ENCODE measurements around the gene ZNF735. TPM values are rescaled to one million over a fixed set of nuclear protein-coding genes. Genes with fewer than 3 reads are reported as not detected.
"Not testable (repeated sequence)": the region's sequence is repeated elsewhere in the genome, so short reads cannot be mapped to it uniquely, and the experiment has no call there.

Gene ZNF735
- not detected in 2 replicates for total RNA-seq

DNA sequence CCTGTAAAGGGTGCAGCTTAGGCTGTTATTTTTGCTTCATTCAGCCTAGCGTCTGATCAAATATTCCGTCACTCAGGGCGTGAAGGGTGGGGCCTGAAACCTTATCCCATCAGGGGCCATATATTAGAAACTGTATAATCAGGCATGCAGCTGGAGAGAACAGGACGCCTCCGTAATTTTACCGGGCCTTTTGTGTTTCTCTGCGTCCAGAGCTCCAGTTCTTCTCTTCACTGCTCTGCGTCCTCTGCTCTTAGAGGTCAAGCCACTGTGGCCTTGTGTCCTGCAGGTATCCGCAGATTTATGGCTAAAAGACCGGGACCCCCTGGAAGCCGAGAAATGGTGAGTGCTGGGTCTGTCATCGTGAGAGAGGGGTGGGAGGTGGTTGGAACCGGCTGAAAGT, at the start of gene ZNF735:
ZNF735 (plus strand) TSS at position 301 of the 400 bp plus-strand sequence; CDS start at position 301, 0 bp downstream.
- Mint-ChIP-seq H3K27ac (no peak within 1 kb of the TSS), H3K27me3 (no peaks in the 10 kb centered on the region), H3K36me3 (ENCODE audit: low read depth) (no peaks in the 10 kb centered on the region), H3K9me3 (peaks cover 17% of the 10 kb centered on the region), H3K4me3 (no peak within 1 kb of the TSS), H3K4me1 (no peaks in the 10 kb centered on the region)
- intact Hi-C loops (cut with micrococcal nuclease), result no loop called here
- DNase-seq, result no peak

- intact Hi-C loops (cut with micrococcal nuclease); H3K9me3 Mint-ChIP-seq; DNase-seq; H3K4me1 Mint-ChIP-seq; H3K27ac Mint-ChIP-seq; H3K27me3 Mint-ChIP-seq; H3K36me3 Mint-ChIP-seq (ENCODE audit: low read depth); H3K4me3 Mint-ChIP-seq: not testable (repeated sequence)
These were observed 36.0 kb upstream of the ZNF735 start for GRCh38 chr7:64170974-64171373.

DNA sequence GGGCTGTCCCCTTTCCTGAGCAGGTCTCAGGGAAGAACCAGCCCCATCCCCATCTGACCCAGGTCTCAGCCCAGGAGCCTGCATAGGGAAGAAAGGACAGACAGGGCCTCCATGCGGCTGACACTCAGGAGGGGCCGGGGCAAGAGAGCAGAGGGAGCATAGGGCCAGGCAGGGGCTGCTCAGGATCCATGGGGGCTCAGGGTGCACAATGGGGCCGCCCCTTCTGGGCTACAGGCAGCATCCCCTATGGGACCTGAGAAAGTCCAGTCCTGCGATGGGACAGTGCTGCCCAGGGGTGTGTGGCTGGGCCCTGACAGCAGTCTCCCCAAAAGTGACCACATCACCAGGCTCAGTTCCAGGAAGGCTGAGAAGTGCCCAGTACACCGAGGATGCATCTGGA, 32.7 kb upstream of the ZNF735 start:
- intact Hi-C loops (cut with micrococcal nuclease), result no loop called here
- Mint-ChIP-seq H3K36me3 (ENCODE audit: low read depth) (no peaks in the 10 kb centered on the region), H3K9me3 (peaks cover 12% of the 10 kb centered on the region), H3K27me3 (no peaks in the 10 kb centered on the region), H3K4me1 (no peaks in the 10 kb centered on the region), H3K4me3 (no peak overlapping the region), H3K27ac (no peak overlapping the region)
- DNase-seq, result no peak

DNA sequence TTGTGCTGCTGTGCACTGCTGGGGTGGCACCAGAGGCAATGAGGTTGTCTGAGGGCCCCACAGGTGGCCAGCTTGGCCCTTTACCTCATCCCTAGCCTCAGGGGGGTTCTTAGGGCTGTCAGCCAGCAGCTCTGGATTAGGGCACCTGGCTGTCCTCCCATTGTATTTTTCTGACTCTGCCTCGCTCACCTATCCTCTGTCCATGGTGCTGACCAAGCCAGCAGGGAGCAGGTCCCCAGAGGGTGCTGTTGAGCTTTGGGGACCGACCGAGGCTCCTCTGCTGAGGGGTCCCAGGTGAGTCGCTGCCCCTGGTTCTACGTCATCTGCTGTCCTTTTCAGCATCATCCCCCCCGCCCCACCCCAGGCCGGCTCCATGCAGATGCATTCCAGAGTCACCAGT, 32.1 kb upstream of the ZNF735 start:
- H3K36me3 Mint-ChIP-seq (ENCODE audit: low read depth), result no peaks in the 10 kb centered on the region
- H3K4me1 Mint-ChIP-seq, result no peaks in the 10 kb centered on the region
- no peak overlapping the region for H3K27ac Mint-ChIP-seq
- H3K9me3 Mint-ChIP-seq, result peaks cover 12% of the 10 kb centered on the region
- H3K4me3 Mint-ChIP-seq, result no peak overlapping the region
- no peaks in the 10 kb centered on the region for H3K27me3 Mint-ChIP-seq
- intact Hi-C loops (cut with micrococcal nuclease), result no loop called here
- DNase-seq, result no peak

DNA sequence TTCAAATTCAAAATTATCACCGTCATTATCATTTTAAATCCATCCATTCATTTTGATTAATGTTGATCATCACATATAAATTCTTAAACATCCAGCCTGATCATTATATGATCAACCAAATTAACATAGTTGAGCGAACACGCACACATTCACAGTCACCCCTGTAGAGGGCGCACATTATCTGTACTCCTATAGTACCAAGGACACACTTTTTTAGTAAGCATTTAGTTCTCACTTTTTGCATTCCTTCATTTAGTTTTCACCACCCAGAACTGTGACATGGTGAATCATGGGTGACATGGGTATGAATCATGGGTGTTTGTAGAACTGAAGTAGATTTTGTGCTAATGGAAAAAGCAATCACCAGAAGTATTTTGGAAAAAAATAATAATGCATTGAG, 26.0 kb upstream of the ZNF735 start:
- Mint-ChIP-seq H3K27me3 (no peaks in the 10 kb centered on the region), H3K27ac (no peak overlapping the region), H3K4me3 (no peak overlapping the region), H3K4me1 (no peaks in the 10 kb centered on the region), H3K36me3 (ENCODE audit: low read depth) (no peaks in the 10 kb centered on the region), H3K9me3 (peaks cover 9% of the 10 kb centered on the region)
- intact Hi-C loops (cut with micrococcal nuclease), result no loop called here
- no peak for DNase-seq

DNA sequence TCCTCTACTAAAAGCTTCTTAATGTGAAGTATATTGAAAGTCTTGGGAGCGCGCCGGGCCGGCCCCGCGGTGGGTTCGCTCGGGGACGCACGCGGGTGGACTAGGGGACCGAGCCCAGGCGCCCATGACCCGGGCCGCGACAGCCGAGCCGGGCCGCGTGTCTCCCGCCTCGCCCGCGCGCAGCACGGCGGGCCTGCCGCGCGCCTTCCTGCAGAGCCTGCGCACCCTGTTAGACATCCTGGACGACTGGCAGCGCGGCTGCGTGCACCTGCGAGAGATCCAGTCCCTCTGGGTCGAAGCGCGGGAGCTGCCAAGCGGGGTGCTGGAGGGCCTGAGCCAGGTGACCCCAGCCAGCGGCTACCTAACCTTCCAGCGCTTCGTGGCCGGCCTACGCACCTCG, 25.4 kb upstream of the ZNF735 start:
- no peak overlapping the region for H3K4me3 Mint-ChIP-seq
- intact Hi-C loops (cut with micrococcal nuclease), result no loop called here
- H3K4me1 Mint-ChIP-seq, result no peaks in the 10 kb centered on the region
- no peak overlapping the region for H3K27ac Mint-ChIP-seq
- no peaks in the 10 kb centered on the region for H3K36me3 Mint-ChIP-seq (ENCODE audit: low read depth)
- DNase-seq, result no peak
- H3K27me3 Mint-ChIP-seq, result no peaks in the 10 kb centered on the region
- H3K9me3 Mint-ChIP-seq, result peaks cover 9% of the 10 kb centered on the region

GRCh38 chr7:64182036-64182790, 24.8 kb upstream of the ZNF735 start:
- intact Hi-C loops (cut with micrococcal nuclease), result loop anchor here (2.0 kb wide), 1 partner anchor 437 kb away; no protein-coding TSS in a partner anchor
- H3K36me3 Mint-ChIP-seq (ENCODE audit: low read depth), result no peaks in the 10 kb centered on the region
- no peaks in the 10 kb centered on the region for H3K4me1 Mint-ChIP-seq
- DNase-seq, result no peak
- no peak overlapping the region for H3K27ac Mint-ChIP-seq
- no peak overlapping the region for H3K4me3 Mint-ChIP-seq
- peaks cover 9% of the 10 kb centered on the region for H3K9me3 Mint-ChIP-seq
- H3K27me3 Mint-ChIP-seq, result no peaks in the 10 kb centered on the region

- H3K9me3 Mint-ChIP-seq, result peaks cover 9% of the 10 kb centered on the region
- H3K27ac Mint-ChIP-seq, result no peak overlapping the region
- DNase-seq, result peak; percentile 66
- intact Hi-C loops (cut with micrococcal nuclease), result loop anchor here (2.0 kb wide), 1 partner anchor 436 kb away; no protein-coding TSS in a partner anchor
- H3K4me3 Mint-ChIP-seq, result no peak overlapping the region
- H3K36me3 Mint-ChIP-seq (ENCODE audit: low read depth), result no peaks in the 10 kb centered on the region
- no peaks in the 10 kb centered on the region for H3K4me1 Mint-ChIP-seq
- no peaks in the 10 kb centered on the region for H3K27me3 Mint-ChIP-seq
These were observed 23.8 kb upstream of the ZNF735 start for GRCh38 chr7:64183126-64183742.

- H3K27ac Mint-ChIP-seq, result no peak overlapping the region
- DNase-seq, result no peak
- H3K36me3 Mint-ChIP-seq (ENCODE audit: low read depth), result no peaks in the 10 kb centered on the region
- H3K27me3 Mint-ChIP-seq, result no peaks in the 10 kb centered on the region
- H3K4me1 Mint-ChIP-seq, result no peaks in the 10 kb centered on the region
- H3K4me3 Mint-ChIP-seq, result no peak overlapping the region
- H3K9me3 Mint-ChIP-seq, result peaks cover 4% of the 10 kb centered on the region
- intact Hi-C loops (cut with micrococcal nuclease), result loop anchor here (2.0 kb wide), 1 partner anchor 435 kb away; no protein-coding TSS in a partner anchor
These were observed 23.1 kb upstream of the ZNF735 start for GRCh38 chr7:64183827-64184372.

DNA sequence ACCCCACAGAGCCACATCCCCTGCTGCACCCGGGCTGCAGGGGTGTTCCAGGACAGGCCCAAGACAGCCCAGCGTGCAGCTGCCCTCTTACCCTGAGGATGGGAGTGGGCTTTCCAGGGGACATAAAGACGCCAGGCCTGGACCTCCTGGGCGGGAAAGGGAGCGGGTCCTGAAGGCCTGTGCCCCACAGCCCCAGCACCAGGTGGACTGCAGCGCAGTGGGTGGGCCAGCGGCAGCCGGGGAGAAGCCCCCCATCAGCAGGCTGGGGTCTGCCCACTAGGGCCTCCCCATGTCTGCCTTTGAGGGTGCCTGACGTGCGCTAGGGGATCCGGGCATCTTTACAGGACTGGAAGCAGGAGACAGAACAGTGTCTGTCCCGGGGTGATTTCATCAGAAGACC, 22.6 kb upstream of the ZNF735 start:
- DNase-seq, result no peak
- no peak overlapping the region for H3K27ac Mint-ChIP-seq
- no peaks in the 10 kb centered on the region for H3K27me3 Mint-ChIP-seq
- no peaks in the 10 kb centered on the region for H3K4me1 Mint-ChIP-seq
- no peaks in the 10 kb centered on the region for H3K36me3 Mint-ChIP-seq (ENCODE audit: low read depth)
- H3K4me3 Mint-ChIP-seq, result no peak overlapping the region
- intact Hi-C loops (cut with micrococcal nuclease), result no loop called here
- H3K9me3 Mint-ChIP-seq, result peaks cover 9% of the 10 kb centered on the region

- no peak overlapping the region for H3K4me3 Mint-ChIP-seq
- no peaks in the 10 kb centered on the region for H3K27me3 Mint-ChIP-seq
- no peak overlapping the region for H3K27ac Mint-ChIP-seq
These were observed 19.6 kb upstream of the ZNF735 start for GRCh38 chr7:64187408-64187807.

GRCh38 chr7:64192148-64192704, 14.8 kb upstream of the ZNF735 start:
- intact Hi-C loops (cut with micrococcal nuclease), result no loop called here

More at GRCh38 chr7:64187408-64187807, 19.6 kb upstream of the ZNF735 start:
- DNase-seq, result no peak
- H3K9me3 Mint-ChIP-seq, result peaks cover 8% of the 10 kb centered on the region
- intact Hi-C loops (cut with micrococcal nuclease), result no loop called here
- H3K4me1 Mint-ChIP-seq, result no peaks in the 10 kb centered on the region
- H3K36me3 Mint-ChIP-seq (ENCODE audit: low read depth), result no peaks in the 10 kb centered on the region

GRCh38 chr7:64192775-64193174, 14.2 kb upstream of the ZNF735 start:
- no peak overlapping the region for H3K4me3 Mint-ChIP-seq
- H3K36me3 Mint-ChIP-seq (ENCODE audit: low read depth), result no peaks in the 10 kb centered on the region

More at GRCh38 chr7:64192148-64192704, 14.8 kb upstream of the ZNF735 start:
- Mint-ChIP-seq H3K27ac (no peak overlapping the region), H3K9me3 (peaks cover 10% of the 10 kb centered on the region), H3K36me3 (ENCODE audit: low read depth) (no peaks in the 10 kb centered on the region), H3K4me3 (no peak overlapping the region), H3K27me3 (no peaks in the 10 kb centered on the region), H3K4me1 (no peaks in the 10 kb centered on the region)
- DNase-seq, result no peak

DNA sequence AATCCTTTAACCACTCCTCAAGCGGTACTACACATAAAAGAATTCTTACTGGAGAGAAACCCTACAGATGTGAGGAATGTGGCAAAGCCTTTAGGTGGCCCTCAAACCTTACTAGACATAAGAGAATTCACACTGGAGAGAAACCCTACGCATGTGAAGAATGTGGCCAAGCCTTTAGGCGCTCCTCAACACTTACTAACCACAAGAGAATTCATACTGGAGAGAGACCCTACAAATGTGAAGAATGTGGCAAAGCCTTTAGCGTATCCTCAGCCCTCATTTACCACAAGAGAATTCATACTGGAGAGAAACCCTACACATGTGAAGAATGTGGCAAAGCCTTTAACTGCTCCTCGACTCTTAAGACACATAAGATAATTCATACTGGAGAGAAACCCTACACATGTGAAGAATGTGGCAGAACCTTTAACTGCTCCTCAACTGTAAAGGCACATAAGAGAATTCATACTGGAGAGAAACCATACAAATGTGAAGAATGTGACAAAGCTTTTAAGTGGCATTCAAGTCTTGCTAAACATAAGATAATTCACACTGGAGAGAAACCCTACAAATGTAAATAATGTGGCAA, 12.8 kb downstream of the ZNF735 start:
- H3K4me1 Mint-ChIP-seq; H3K4me3 Mint-ChIP-seq; H3K9me3 Mint-ChIP-seq; intact Hi-C loops (cut with micrococcal nuclease); DNase-seq; H3K27me3 Mint-ChIP-seq; H3K27ac Mint-ChIP-seq; H3K36me3 Mint-ChIP-seq (ENCODE audit: low read depth): not testable (repeated sequence)

More at GRCh38 chr7:64192775-64193174, 14.2 kb upstream of the ZNF735 start:
- intact Hi-C loops (cut with micrococcal nuclease), result no loop called here
- DNase-seq, result no peak
- H3K4me1 Mint-ChIP-seq, result no peaks in the 10 kb centered on the region
- H3K9me3 Mint-ChIP-seq, result peaks cover 10% of the 10 kb centered on the region
- no peak overlapping the region for H3K27ac Mint-ChIP-seq
- no peaks in the 10 kb centered on the region for H3K27me3 Mint-ChIP-seq

Measured in activated CD4-positive, alpha-beta T cell treated with anti-CD3 and anti-CD28 coated beads, Interleukin-2, amount 10 ng/mL, durations not matched to agents 24 days and 14 days (primary cell).